ENCODE results near the gene SCMH1.
A peak's percentile ranks its signal among the peaks of the same experiment; 100 is the strongest.

The SCMH1 gene

DNA sequence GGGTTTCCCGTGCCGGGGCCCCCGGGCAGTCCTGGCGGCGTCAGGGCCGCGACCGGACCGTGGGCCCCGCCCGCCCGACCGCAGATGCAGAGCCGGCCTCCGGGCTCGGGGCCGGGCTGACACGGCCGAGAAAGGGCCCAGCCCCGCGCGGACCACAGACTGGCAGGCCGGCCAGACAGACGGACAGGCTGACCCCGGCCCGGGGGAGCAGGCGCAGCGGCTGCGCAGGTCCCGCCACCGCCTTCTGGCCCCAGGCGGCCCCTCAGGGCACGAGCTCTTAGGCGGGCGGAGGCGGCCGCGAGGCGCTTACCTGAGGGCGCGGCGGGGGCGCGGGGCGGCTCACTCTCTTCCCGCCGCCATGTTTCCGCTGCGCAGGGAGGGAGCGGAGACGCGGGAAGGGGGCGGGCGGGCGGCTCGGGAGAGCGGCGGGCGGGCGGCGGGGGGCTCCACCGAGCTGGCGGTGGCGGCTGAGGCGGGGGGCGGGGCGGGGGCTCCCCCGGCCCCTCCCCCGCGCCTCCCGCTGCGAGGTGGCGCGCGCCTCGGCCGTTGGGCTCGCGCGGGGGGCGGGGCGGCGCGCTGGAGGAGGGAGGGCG is at the start of gene SCMH1:
TSS of gene SCMH1 (minus strand) at position 558 of the 593 bp plus-strand sequence. CDS start 56,173 bp downstream, outside the sequence.
- DNase-seq (ENCODE audit: low read depth) = peak; percentile 12
- H3K4me3 ChIP-seq (ENCODE audit: control insufficient read depth, low read depth, low read length) = peak within 1 kb of the TSS; percentile 50
- TF ChIP-seq, protein P1, sequence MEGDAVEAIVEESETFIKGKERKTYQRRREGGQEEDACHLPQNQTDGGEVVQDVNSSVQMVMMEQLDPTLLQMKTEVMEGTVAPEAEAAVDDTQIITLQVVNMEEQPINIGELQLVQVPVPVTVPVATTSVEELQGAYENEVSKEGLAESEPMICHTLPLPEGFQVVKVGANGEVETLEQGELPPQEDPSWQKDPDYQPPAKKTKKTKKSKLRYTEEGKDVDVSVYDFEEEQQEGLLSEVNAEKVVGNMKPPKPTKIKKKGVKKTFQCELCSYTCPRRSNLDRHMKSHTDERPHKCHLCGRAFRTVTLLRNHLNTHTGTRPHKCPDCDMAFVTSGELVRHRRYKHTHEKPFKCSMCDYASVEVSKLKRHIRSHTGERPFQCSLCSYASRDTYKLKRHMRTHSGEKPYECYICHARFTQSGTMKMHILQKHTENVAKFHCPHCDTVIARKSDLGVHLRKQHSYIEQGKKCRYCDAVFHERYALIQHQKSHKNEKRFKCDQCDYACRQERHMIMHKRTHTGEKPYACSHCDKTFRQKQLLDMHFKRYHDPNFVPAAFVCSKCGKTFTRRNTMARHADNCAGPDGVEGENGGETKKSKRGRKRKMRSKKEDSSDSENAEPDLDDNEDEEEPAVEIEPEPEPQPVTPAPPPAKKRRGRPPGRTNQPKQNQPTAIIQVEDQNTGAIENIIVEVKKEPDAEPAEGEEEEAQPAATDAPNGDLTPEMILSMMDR (conservative IDR thresholded peaks at IDR 0.05; ENCODE audit: control insufficient read depth, insufficient read depth, low read depth, low read length) = no peak

- no peak overlapping the region for H3K4me3 ChIP-seq (ENCODE audit: control insufficient read depth, low read depth, low read length)
- TF ChIP-seq, protein P1 (conservative IDR thresholded peaks at IDR 0.05; ENCODE audit: control insufficient read depth, insufficient read depth, low read depth, low read length) = no peak
- DNase-seq (ENCODE audit: low read depth) = no peak
Observed at GRCh38 chr1:41291195-41291594, 49.1 kb upstream of the SCMH1 start.

DNA sequence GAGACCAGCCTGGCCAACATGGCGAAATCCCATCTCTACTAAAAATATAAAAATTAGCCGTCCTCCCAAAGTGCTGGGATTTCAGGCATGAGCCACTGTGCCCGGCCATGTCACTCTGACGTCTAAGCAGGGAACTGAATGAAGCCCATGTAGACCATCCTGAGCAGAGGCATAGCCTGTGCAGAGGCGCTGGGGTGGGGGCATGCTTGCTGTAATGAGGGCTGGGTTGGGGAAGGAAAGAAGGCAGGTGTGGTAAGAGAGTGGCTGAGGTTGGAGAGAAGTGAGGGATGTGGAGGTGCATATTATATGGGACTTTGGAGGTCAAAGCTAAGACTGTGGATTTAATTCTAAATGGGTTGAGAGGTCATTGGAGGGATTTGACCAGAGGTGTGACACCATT is 47.1 kb upstream of the SCMH1 start:
- DNase-seq (ENCODE audit: low read depth) = no peak
- H3K4me3 ChIP-seq (ENCODE audit: control insufficient read depth, low read depth, low read length) = no peak overlapping the region
- TF ChIP-seq, protein P1 (conservative IDR thresholded peaks at IDR 0.05; ENCODE audit: control insufficient read depth, insufficient read depth, low read depth, low read length) = no peak

DNA sequence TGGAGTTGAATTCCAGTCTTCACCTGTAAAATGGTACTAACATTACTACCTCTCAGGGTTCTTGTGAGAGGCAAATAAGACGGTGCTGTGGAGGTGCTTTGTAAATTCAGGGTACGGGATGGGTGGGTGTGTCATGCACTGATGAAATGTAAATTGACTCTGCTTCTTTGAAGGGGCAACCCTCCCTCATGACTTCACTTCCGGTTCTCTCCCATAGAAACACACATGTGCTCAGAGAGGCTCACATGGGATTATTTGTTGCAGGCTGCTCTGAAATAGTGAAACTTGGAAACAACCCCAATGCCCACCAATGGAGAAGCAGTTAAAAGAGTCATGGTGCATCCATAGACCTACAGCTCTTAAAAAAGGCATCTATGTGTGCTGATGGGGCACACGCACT is 44.9 kb upstream of the SCMH1 start:
- H3K4me3 ChIP-seq (ENCODE audit: control insufficient read depth, low read depth, low read length) = no peak overlapping the region
- TF ChIP-seq, protein P1 (conservative IDR thresholded peaks at IDR 0.05; ENCODE audit: control insufficient read depth, insufficient read depth, low read depth, low read length) = no peak
- DNase-seq (ENCODE audit: low read depth) = no peak

DNA sequence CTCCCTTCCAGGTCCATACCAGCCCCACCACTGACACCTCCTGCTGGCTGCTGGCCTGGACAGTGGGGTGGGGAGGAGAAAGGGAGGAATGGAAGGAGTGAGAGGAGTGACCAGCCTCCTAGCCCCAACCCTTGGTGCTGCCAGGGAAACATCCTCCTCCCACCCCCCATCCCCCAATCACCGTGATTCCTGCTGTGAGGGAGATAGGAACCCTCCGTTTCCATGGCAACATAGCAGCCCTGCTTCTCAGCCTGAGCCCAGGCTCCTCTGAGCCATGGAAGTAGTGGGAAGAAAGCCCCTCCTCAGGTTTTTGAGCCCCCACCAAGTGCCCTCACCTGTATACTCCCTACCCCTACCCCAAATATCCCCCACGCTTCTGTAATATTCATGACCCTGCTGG is 44.4 kb upstream of the SCMH1 start:
- TF ChIP-seq, protein P1 (conservative IDR thresholded peaks at IDR 0.05; ENCODE audit: control insufficient read depth, insufficient read depth, low read depth, low read length) = no peak
- no peak for DNase-seq (ENCODE audit: low read depth)
- H3K4me3 ChIP-seq (ENCODE audit: control insufficient read depth, low read depth, low read length) = no peak overlapping the region

GRCh38 chr1:41285818-41286217 is 43.7 kb upstream of the SCMH1 start:
- TF ChIP-seq, protein P1 (conservative IDR thresholded peaks at IDR 0.05; ENCODE audit: control insufficient read depth, insufficient read depth, low read depth, low read length) = no peak
- DNase-seq (ENCODE audit: low read depth) = no peak
- no peak overlapping the region for H3K4me3 ChIP-seq (ENCODE audit: control insufficient read depth, low read depth, low read length)

- DNase-seq (ENCODE audit: low read depth) = no peak
- TF ChIP-seq, protein P1 (conservative IDR thresholded peaks at IDR 0.05; ENCODE audit: control insufficient read depth, insufficient read depth, low read depth, low read length) = no peak
Observed at GRCh38 chr1:41284121-41284520, 42.0 kb upstream of the SCMH1 start.

More at GRCh38 chr1:41284121-41284520, 42.0 kb upstream of the SCMH1 start:
- H3K4me3 ChIP-seq (ENCODE audit: control insufficient read depth, low read depth, low read length) = no peak overlapping the region

Measured in fibroblast of mammary gland (primary cell).